Activated naive CD8-positive, alpha-beta T cell treated with anti-CD3 and anti-CD28 coated beads, Interleukin-2, amount 50 U/mL, for 24 hours (primary cell): ENCODE data around the gene IST1.
"Not testable (repeated sequence)": the region's sequence is repeated elsewhere in the genome, so short reads cannot be mapped to it uniquely, and the experiment has no call there.

Experiments used
- ATAC-seq: fragments of 150-1000 bp; cut with Tn5 transposase; one replicate; pipeline ENCODE4 v1.10.0; 2021
- DNase-seq: peaks from one replicate; pipeline ENCODE4 v3.0.0; 2021
- H3K27ac Mint-ChIP-seq: one replicate; pipeline ENCODE4 v1.8.0; 2021; ENCODE audit warnings: mild to moderate bottlenecking, mixed read lengths
- H3K27me3 Mint-ChIP-seq: one replicate; pipeline ENCODE4 v1.8.0; 2021; ENCODE audit warnings: mixed read lengths
- H3K36me3 Mint-ChIP-seq: one replicate; pipeline ENCODE4 v1.8.0; 2021; ENCODE audit warnings: low read depth, mixed read lengths
- H3K4me1 Mint-ChIP-seq: one replicate; pipeline ENCODE4 v1.8.0; 2021; ENCODE audit warnings: mixed read lengths
- H3K4me3 Mint-ChIP-seq: one replicate; pipeline ENCODE4 v1.8.0; 2021; ENCODE audit warnings: mild to moderate bottlenecking, moderate library complexity, mixed read lengths
- H3K9me3 Mint-ChIP-seq: one replicate; pipeline ENCODE4 v1.8.0; 2021; ENCODE audit warnings: mixed read lengths

Gene IST1

GRCh38 chr16:71894229-71894920 is 956 bp upstream of the IST1 start:
- Mint-ChIP-seq H3K36me3 (peaks cover 7% of the 10 kb centered on the region), H3K9me3 (no peaks in the 10 kb centered on the region), H3K27me3 (no peaks in the 10 kb centered on the region), H3K27ac (peak overlapping the region; percentile 94), H3K4me3 (peak overlapping the region; percentile 96), H3K4me1 (peaks cover 34% of the 10 kb centered on the region)
- ATAC-seq, result peak; percentile 17
- peak; percentile 44 for DNase-seq

DNA sequence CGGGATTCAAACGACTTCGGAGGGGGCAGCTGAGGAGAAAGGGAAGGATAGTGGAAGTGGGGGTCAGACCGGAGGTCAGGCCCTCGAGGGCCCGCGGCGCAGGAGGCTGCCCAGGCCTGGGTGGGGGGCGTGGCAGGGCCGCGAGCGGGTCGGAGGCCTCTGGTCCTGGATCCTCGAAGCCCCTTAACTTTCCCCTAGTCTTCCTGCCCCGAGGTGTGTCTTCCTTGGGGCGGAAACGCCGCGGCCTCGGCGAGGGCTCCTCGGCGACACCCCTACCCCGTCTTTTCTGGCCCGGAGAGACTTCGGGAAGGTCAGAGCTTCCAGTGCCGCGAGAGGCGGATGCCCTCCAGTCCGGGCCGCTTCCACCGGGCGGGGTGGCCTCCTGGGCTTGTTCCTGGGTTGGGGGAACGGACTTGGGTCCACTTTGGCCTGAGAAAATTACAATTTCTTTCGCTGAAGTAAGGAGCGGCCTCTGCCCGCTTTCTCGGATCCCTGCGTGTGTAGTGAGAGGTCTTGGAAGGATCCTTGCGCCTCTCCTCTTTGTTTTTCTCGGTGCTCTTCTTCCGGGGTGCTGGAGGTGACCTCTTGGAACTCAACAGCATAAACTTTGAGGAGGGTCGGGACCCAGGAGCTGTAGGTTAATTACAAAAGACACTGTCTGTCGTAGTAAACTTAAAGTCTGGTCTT is 491 bp downstream of the IST1 start:
- peaks cover 45% of the 10 kb centered on the region for H3K4me1 Mint-ChIP-seq
- H3K27me3 Mint-ChIP-seq, result no peaks in the 10 kb centered on the region
- peak overlapping the region; percentile 94 for H3K27ac Mint-ChIP-seq
- DNase-seq (no peak), ATAC-seq (peak; percentile 17)
- no peaks in the 10 kb centered on the region for H3K9me3 Mint-ChIP-seq
- H3K36me3 Mint-ChIP-seq, result peaks cover 7% of the 10 kb centered on the region
- peak overlapping the region; percentile 96 for H3K4me3 Mint-ChIP-seq

DNA sequence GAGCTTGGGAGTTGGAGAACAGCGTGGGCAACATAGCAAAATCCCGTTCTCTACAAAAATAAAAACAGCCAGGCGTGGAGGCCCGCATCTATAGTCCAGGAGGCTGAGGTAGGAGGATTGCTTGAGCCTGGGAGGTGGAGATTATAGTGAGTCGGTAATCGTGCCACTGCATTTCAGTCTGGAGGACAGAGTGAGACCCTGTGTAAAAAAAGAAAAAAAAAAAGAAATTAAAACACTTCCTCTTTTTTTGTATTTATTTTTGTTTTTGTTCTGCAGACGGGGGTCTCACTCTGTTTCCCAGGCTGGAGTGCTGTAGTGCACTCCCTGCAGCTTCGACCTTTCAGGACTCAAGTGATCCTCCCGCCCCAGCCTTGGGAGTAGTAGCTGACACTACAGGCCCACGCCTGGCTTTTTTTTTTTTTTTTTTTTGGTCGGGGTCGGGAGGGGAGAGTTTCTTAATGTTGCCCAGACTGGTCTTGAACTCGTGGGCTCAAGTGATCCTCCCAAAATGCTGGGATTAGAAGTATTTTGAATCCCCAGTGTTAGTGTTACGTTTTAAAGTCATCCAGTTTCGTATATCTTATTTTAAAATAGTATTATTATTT is 1.5 kb downstream of the IST1 start:
- DNase-seq (no peak), ATAC-seq (no peak)
- H3K27me3 Mint-ChIP-seq, result no peaks in the 10 kb centered on the region
- peaks cover 7% of the 10 kb centered on the region for H3K36me3 Mint-ChIP-seq
- H3K9me3 Mint-ChIP-seq, result no peaks in the 10 kb centered on the region
- peak overlapping the region; percentile 46 for H3K27ac Mint-ChIP-seq
- peak overlapping the region; percentile 96 for H3K4me3 Mint-ChIP-seq
- peaks cover 53% of the 10 kb centered on the region for H3K4me1 Mint-ChIP-seq

- DNase-seq, result no peak
- Mint-ChIP-seq H3K36me3 (peaks cover 10% of the 10 kb centered on the region), H3K27me3 (no peaks in the 10 kb centered on the region), H3K4me3 (peak overlapping the region; percentile 14), H3K27ac (peak overlapping the region; percentile 64), H3K4me1 (peaks cover 67% of the 10 kb centered on the region), H3K9me3 (no peaks in the 10 kb centered on the region)
- no peak for ATAC-seq
Observed at GRCh38 chr16:71899171-71899570, 3.8 kb downstream of the IST1 start.

DNA sequence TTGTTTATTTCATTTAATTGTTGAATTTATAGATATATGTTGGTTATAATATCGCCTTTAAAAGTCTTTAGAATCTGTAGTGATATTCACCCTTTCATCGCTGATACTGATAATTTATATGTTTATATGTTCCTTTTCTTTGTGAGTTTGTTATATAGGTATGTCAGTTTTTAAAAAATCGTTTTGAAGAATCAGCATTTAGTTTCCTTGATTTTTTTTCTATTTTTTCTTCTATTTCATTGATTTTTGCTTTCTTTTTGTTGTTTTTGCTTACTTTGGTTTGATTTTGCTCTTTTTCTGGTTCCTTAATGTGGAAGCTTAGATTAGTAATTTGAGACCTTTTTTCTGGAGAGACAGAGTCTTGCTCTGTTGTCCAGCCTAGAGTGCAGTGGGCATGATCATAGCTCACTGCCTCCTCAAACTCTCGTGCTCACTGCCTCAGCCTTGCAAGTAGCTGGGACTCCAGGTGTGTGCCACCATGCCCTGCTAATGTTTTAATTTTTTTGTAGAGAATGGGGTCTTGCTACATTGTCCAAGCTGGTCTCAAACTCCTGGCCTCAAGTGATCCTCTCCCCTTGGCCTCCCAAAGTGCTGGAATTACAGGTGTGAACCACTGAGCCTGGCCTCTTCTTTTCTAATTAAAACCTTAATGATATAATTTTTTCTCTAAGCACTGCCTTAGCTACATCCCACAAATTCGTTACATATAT is 7.5 kb downstream of the IST1 start:
- no peak for ATAC-seq
- no peak overlapping the region for H3K27ac Mint-ChIP-seq
- no peak for DNase-seq
- H3K27me3 Mint-ChIP-seq, result no peaks in the 10 kb centered on the region
- H3K9me3 Mint-ChIP-seq, result no peaks in the 10 kb centered on the region
- peaks cover 81% of the 10 kb centered on the region for H3K4me1 Mint-ChIP-seq
- H3K4me3 Mint-ChIP-seq, result no peak overlapping the region
- peaks cover 14% of the 10 kb centered on the region for H3K36me3 Mint-ChIP-seq

DNA sequence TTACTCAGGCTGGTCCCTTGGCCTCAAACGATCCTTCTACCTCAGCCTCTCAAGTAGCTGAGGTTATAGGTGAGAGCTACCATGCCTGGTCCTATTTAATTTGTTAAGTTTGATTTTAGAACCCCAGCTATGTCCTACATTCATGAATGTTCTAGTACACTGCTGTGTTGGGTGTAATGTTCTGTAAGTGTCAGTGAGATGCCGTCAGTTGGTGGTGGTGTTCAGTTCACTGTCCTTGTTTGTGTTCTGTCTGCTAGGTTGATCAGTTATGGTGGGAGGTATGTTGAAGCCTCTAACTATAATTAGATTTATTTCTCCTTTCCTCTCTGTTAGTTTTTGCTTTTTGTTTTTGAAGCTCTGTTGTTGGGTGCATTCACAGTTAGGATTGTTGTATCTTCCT is 8.3 kb downstream of the IST1 start:
- H3K27ac Mint-ChIP-seq, result peak overlapping the region; percentile 11
- ATAC-seq (no peak), DNase-seq (no peak)
- no peaks in the 10 kb centered on the region for H3K9me3 Mint-ChIP-seq
- peaks cover 15% of the 10 kb centered on the region for H3K36me3 Mint-ChIP-seq
- no peak overlapping the region for H3K4me3 Mint-ChIP-seq
- H3K27me3 Mint-ChIP-seq, result no peaks in the 10 kb centered on the region
- H3K4me1 Mint-ChIP-seq, result peaks cover 82% of the 10 kb centered on the region

- no peaks in the 10 kb centered on the region for H3K27me3 Mint-ChIP-seq
- peaks cover 13% of the 10 kb centered on the region for H3K36me3 Mint-ChIP-seq
- DNase-seq, result no peak
- H3K9me3 Mint-ChIP-seq, result no peaks in the 10 kb centered on the region
- no peak overlapping the region for H3K27ac Mint-ChIP-seq
- H3K4me1 Mint-ChIP-seq, result peaks cover 83% of the 10 kb centered on the region
- ATAC-seq, result no peak
- H3K4me3 Mint-ChIP-seq, result no peak overlapping the region
Observed at GRCh38 chr16:71904239-71904638, 8.9 kb downstream of the IST1 start.

DNA sequence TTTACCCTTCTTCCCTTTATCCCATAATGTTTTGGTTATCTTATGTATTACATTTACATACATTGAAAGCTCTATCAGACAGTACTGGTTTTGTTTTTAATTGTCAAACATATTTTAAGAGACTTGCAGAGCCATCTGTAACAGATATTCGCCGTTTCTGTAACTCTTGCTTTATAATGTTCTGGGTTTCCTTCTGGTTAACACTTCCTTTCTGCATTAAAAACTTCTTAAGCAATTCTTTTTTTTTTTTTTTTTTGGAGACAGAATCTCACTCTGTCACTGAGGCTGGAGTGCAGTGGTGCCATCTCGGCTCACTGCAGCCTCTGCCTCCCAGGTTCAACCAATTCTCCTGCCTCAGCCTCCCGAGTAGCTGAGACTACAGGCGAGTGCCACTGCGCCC is 10.4 kb downstream of the IST1 start:
- Mint-ChIP-seq H3K27ac (peak overlapping the region; percentile 53), H3K36me3 (peaks cover 13% of the 10 kb centered on the region), H3K4me1 (peaks cover 85% of the 10 kb centered on the region)
- H3K4me3 Mint-ChIP-seq, H3K27me3 Mint-ChIP-seq, H3K9me3 Mint-ChIP-seq, ATAC-seq, DNase-seq: not testable (repeated sequence)

DNA sequence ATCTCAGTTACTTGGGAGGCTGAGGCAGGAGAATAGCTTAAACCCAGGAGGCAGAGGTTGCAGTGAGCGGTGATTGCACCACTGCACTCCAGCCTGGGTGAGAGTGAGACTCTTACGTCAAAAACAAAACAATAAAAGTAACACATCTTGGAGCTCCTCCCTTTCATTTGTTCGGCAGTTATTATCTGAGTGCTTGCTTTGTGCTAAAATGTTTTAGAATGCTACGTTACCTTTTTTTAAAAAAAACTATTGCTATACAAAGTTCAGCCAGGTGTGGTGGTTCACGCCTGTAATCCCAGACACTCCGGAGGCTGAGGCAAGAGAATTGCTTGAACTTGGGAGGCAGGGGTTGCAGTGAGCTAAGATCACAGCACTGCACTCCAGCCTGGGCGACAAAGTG is 15.8 kb downstream of the IST1 start:
- peaks cover 25% of the 10 kb centered on the region for H3K36me3 Mint-ChIP-seq
- H3K27ac Mint-ChIP-seq, result no peak overlapping the region
- H3K9me3 Mint-ChIP-seq, result no peaks in the 10 kb centered on the region
- H3K4me1 Mint-ChIP-seq, result peaks cover 84% of the 10 kb centered on the region
- no peak overlapping the region for H3K4me3 Mint-ChIP-seq
- H3K27me3 Mint-ChIP-seq, result no peaks in the 10 kb centered on the region
- no peak for ATAC-seq
- no peak for DNase-seq

DNA sequence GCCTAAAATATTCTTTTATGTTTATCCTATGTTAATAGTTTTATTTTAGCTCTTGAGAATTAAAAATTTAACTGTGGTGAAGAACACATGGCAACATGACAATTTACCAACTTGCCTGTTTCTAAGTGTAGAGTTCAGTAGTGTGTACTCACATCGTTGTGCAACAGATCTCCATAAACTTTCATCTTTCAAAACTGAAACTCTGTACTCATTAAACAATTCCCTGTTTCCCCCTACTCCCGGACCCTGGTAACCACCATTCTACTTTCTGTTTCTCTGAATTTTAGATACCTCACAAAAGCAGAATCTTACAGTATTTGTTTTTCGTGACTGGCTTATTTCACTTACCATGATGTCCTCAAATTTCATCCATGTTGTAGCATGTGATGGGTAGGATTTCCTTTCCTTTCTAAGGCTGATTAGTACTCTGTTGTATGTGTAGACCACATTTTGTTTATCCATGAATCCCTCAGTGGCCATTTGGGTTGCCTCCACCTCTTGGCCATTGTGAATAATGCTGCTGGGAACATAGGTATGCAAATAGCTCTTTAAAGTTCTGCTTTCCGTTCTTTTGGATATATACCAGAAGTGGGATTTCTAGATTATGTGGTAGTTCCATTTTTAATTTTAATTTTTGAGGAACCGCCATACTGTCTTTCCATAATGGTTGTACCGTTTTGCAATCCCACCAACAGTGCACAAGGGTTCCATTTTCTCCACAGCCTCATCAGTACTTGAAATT is 17.4 kb downstream of the IST1 start:
- H3K27ac Mint-ChIP-seq, result no peak overlapping the region
- no peaks in the 10 kb centered on the region for H3K9me3 Mint-ChIP-seq
- peaks cover 77% of the 10 kb centered on the region for H3K4me1 Mint-ChIP-seq
- peaks cover 35% of the 10 kb centered on the region for H3K36me3 Mint-ChIP-seq
- H3K4me3 Mint-ChIP-seq, result no peak overlapping the region
- H3K27me3 Mint-ChIP-seq, result no peaks in the 10 kb centered on the region
- ATAC-seq, result no peak
- DNase-seq, result no peak

DNA sequence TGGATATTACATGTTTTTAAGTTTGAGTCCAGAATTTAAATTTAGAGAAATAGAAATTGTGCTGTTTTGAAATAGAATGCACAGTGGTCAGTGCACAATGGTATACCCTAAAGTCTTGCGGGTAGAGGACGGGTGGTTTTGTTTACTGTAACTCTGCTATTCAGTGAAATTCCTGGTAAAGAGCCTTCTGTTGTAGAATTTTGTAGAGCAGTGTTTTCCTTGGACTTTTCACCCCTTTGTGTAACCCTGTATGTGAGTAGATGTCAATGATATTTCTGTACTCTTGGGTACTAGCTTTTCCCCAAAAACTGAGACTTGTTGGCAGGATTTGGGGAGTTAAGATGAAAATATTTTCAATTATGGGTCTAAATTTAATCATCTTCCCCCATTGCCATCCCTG is 19.5 kb downstream of the IST1 start:
- Mint-ChIP-seq H3K9me3 (no peaks in the 10 kb centered on the region), H3K36me3 (peaks cover 53% of the 10 kb centered on the region), H3K4me1 (peaks cover 56% of the 10 kb centered on the region), H3K27me3 (no peaks in the 10 kb centered on the region), H3K4me3 (no peak overlapping the region), H3K27ac (no peak overlapping the region)
- ATAC-seq (no peak), DNase-seq (no peak)

DNA sequence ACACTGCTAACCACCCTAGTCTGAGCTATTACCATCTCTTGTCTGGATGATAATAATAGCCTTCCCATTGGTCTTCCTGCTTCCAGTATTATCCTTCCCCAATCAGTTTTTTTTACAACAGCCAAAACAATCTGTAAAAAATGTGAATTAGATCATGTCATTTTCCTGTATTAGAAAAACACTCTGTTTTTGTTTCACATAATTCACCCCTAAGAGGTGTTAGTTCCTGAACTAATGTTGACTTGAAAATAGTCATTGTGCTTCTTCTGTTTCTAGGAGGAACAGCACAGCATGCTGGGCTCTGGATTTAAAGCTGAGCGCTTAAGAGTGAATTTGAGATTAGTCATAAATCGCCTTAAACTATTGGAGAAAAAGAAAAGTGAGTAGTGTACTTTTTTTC is 20.0 kb downstream of the IST1 start:
- Mint-ChIP-seq H3K4me3 (no peak overlapping the region), H3K36me3 (peaks cover 58% of the 10 kb centered on the region), H3K27ac (peak overlapping the region; percentile 46), H3K9me3 (no peaks in the 10 kb centered on the region), H3K27me3 (no peaks in the 10 kb centered on the region), H3K4me1 (peaks cover 52% of the 10 kb centered on the region)
- DNase-seq (no peak), ATAC-seq (no peak)

- DNase-seq, result no peak
- ATAC-seq, result no peak
- Mint-ChIP-seq H3K9me3 (no peaks in the 10 kb centered on the region), H3K4me3 (no peak overlapping the region), H3K27me3 (no peaks in the 10 kb centered on the region), H3K4me1 (peaks cover 44% of the 10 kb centered on the region), H3K27ac (no peak overlapping the region), H3K36me3 (peaks cover 67% of the 10 kb centered on the region)
Observed at GRCh38 chr16:71916397-71916920, 21.1 kb downstream of the IST1 start.

GRCh38 chr16:71917900-71918299 is 22.6 kb downstream of the IST1 start:
- H3K4me1 Mint-ChIP-seq, result peaks cover 30% of the 10 kb centered on the region
- no peaks in the 10 kb centered on the region for H3K27me3 Mint-ChIP-seq
- H3K9me3 Mint-ChIP-seq, result no peaks in the 10 kb centered on the region
- no peak overlapping the region for H3K4me3 Mint-ChIP-seq
- DNase-seq (no peak), ATAC-seq (no peak)
- H3K36me3 Mint-ChIP-seq, result peaks cover 72% of the 10 kb centered on the region
- peak overlapping the region; percentile 22 for H3K27ac Mint-ChIP-seq
